A204.1 (cell line): ENCODE results near the gene TERF2IP.

Experiments
- FAIRE-seq: peaks from 2 replicates; lab custom pipeline; 2012; peaks lifted over from hg19 to GRCh38; lab: Jason Lieb, UNC

TERF2IP gene

GRCh38 chr16:75640598-75640997 lies 7.0 kb upstream of the TERF2IP start:
- FAIRE-seq, result no peak

- no peak for FAIRE-seq
These were observed 3.1 kb upstream of the TERF2IP start for GRCh38 chr16:75644240-75645012.

GRCh38 chr16:75647112-75647491 lies 471 bp upstream of the TERF2IP start:
- FAIRE-seq, result no peak

- FAIRE-seq, result no peak
These were observed 898 bp downstream of the TERF2IP start for GRCh38 chr16:75648265-75649076.

GRCh38 chr16:75653922-75654321 lies 6.3 kb downstream of the TERF2IP start:
- FAIRE-seq, result no peak

GRCh38 chr16:75658175-75658574 lies 10.6 kb downstream of the TERF2IP start:
- no peak for FAIRE-seq

- FAIRE-seq, result no peak
These were observed 12.7 kb downstream of the TERF2IP start for GRCh38 chr16:75660321-75660720.

- no peak for FAIRE-seq
These were observed 13.2 kb downstream of the TERF2IP start for GRCh38 chr16:75660726-75661302.

- no peak for FAIRE-seq
These were observed 19.9 kb downstream of the TERF2IP start for GRCh38 chr16:75667503-75667902.

- no peak for FAIRE-seq
These were observed 29.3 kb downstream of the TERF2IP start, which contains the start of gene CPHXL2 for GRCh38 chr16:75676909-75677308. CPHXL2 (minus strand) TSS chr16:75677009; CDS start chr16:75676999, 10 bp downstream.

- FAIRE-seq, result no peak
These were observed 31.8 kb downstream of the TERF2IP start for GRCh38 chr16:75679366-75679765.

- no peak for FAIRE-seq
These were observed 34.7 kb downstream of the TERF2IP start for GRCh38 chr16:75682308-75682707.

- no peak for FAIRE-seq
These were observed 39.8 kb downstream of the TERF2IP start for GRCh38 chr16:75687361-75687760.

GRCh38 chr16:75695708-75696107 lies 48.1 kb downstream of the TERF2IP start:
- FAIRE-seq, result no peak

GRCh38 chr16:75697571-75697970 lies 50.0 kb downstream of the TERF2IP start:
- FAIRE-seq, result no peak

GRCh38 chr16:75701361-75701760 lies 53.8 kb downstream of the TERF2IP start, which contains the start of gene DUXB:
DUXB (minus strand) TSS chr16:75701461; CDS start chr16:75701418, 43 bp downstream.
- no peak for FAIRE-seq

- no peak for FAIRE-seq
These were observed 54.7 kb downstream of the TERF2IP start for GRCh38 chr16:75702242-75702641.

- FAIRE-seq, result no peak
These were observed 55.7 kb downstream of the TERF2IP start for GRCh38 chr16:75703306-75703705.
